Measurements from ENCODE around the gene RAD51B.
"Not testable (repeated sequence)": the region's sequence is repeated elsewhere in the genome, so short reads cannot be mapped to it uniquely, and the experiment has no call there.

RAD51B gene

GRCh38 chr14:68696721-68697495 lies 877.3 kb downstream of the RAD51B start:
- TF ChIP-seq CTCF (conservative IDR thresholded peaks at IDR 0.05; ENCODE audit: control insufficient read depth, insufficient read depth, low read depth, low read length), result no peak
- no peak overlapping the region for H3K4me3 ChIP-seq (ENCODE audit: control insufficient read depth, low read depth, low read length)
- no peak for DNase-seq (ENCODE audit: low read depth)

GRCh38 chr14:68698773-68699172 lies 879.2 kb downstream of the RAD51B start:
- not testable (repeated sequence) for H3K4me3 ChIP-seq (ENCODE audit: control insufficient read depth, low read depth, low read length)
- DNase-seq (ENCODE audit: low read depth), result peak; percentile 52

- no peak overlapping the region for H3K4me3 ChIP-seq (ENCODE audit: control insufficient read depth, low read depth, low read length)
- no peak for DNase-seq (ENCODE audit: low read depth)
- no peak for TF ChIP-seq CTCF (conservative IDR thresholded peaks at IDR 0.05; ENCODE audit: control insufficient read depth, insufficient read depth, low read depth, low read length)
Measured at GRCh38 chr14:68701001-68701741, 881.6 kb downstream of the RAD51B start.

GRCh38 chr14:68702135-68702534 lies 882.6 kb downstream of the RAD51B start:
- no peak for DNase-seq (ENCODE audit: low read depth)
- no peak overlapping the region for H3K4me3 ChIP-seq (ENCODE audit: control insufficient read depth, low read depth, low read length)
- no peak for TF ChIP-seq CTCF (conservative IDR thresholded peaks at IDR 0.05; ENCODE audit: control insufficient read depth, insufficient read depth, low read depth, low read length)

- no peak for DNase-seq (ENCODE audit: low read depth)
- no peak for TF ChIP-seq CTCF (conservative IDR thresholded peaks at IDR 0.05; ENCODE audit: control insufficient read depth, insufficient read depth, low read depth, low read length)
- H3K4me3 ChIP-seq (ENCODE audit: control insufficient read depth, low read depth, low read length), result no peak overlapping the region
Measured at GRCh38 chr14:68702578-68702977, 883.0 kb downstream of the RAD51B start.

GRCh38 chr14:68703093-68703492 lies 883.5 kb downstream of the RAD51B start:
- H3K4me3 ChIP-seq (ENCODE audit: control insufficient read depth, low read depth, low read length), result no peak overlapping the region
- peak; percentile 92 for DNase-seq (ENCODE audit: low read depth)
- TF ChIP-seq CTCF (conservative IDR thresholded peaks at IDR 0.05; ENCODE audit: control insufficient read depth, insufficient read depth, low read depth, low read length), result no peak

Measured in fibroblast of mammary gland (primary cell).